H9 (cell line): ENCODE data around the gene DIAPH3. TPM values are rescaled to one million over a fixed set of nuclear protein-coding genes. Genes with fewer than 3 reads are reported as not detected.

Experiments used
- DNase-seq: peaks from one replicate; pipeline ENCODE4 v3.0.0-alpha.2; 2017
- H2AFZ ChIP-seq: one replicate; pipeline ENCODE4 v1.6.1; 2013; ENCODE audit warnings: mild to moderate bottlenecking, low read length, control low read depth, moderate library complexity
- H2AK5ac ChIP-seq: 2 replicates; pipeline ENCODE4 v1.6.1; 2013; ENCODE audit warnings: low read length, control low read depth, mixed read lengths; ENCODE audit not compliant: insufficient read length
- H2BK120ac ChIP-seq: one replicate; pipeline ENCODE4 v1.6.1; 2013; ENCODE audit warnings: low read depth, mild to moderate bottlenecking, low read length, control low read depth, inconsistent platforms; ENCODE audit not compliant: poor library complexity, severe bottlenecking
- H2BK12ac ChIP-seq: 2 replicates; pipeline ENCODE4 v1.6.1; 2013; ENCODE audit warnings: low read length, control low read depth, mixed read lengths, low read depth; ENCODE audit not compliant: insufficient read length
- H2BK15ac ChIP-seq: 2 replicates; pipeline ENCODE4 v1.6.1; 2013; ENCODE audit warnings: low read depth, low read length, control low read depth
- H2BK20ac ChIP-seq: one replicate; pipeline ENCODE4 v1.6.1; 2013; ENCODE audit warnings: low read depth, mild to moderate bottlenecking, low read length, control low read depth, inconsistent platforms; ENCODE audit not compliant: poor library complexity, severe bottlenecking
- H2BK5ac ChIP-seq: 2 replicates; pipeline ENCODE4 v1.6.1; 2013; ENCODE audit warnings: low read length, control low read depth, mixed read lengths; ENCODE audit not compliant: insufficient read length
- H3K14ac ChIP-seq: 2 replicates; pipeline ENCODE4 v1.6.1; 2013; ENCODE audit warnings: low read length, control low read depth; ENCODE audit not compliant: insufficient read depth
- H3K18ac ChIP-seq: 2 replicates; pipeline ENCODE4 v1.6.1; 2013; ENCODE audit warnings: low read depth, mild to moderate bottlenecking, mixed read lengths, low read length, control low read depth; ENCODE audit not compliant: insufficient read length
- H3K23ac ChIP-seq: 2 replicates; pipeline ENCODE4 v1.6.1; 2013; ENCODE audit warnings: low read length, control low read depth, mixed read lengths, low read depth; ENCODE audit not compliant: insufficient read length
- H3K23me2 ChIP-seq: 2 replicates; pipeline ENCODE4 v1.6.1; 2013; ENCODE audit warnings: low read depth, mild to moderate bottlenecking, mixed read lengths, low read length, control low read depth; ENCODE audit not compliant: insufficient read length, poor library complexity, severe bottlenecking
- H3K27ac ChIP-seq: 2 replicates; pipeline ENCODE4 v1.5.1; 2013; ENCODE audit warnings: low read length, control low read depth, mixed read lengths, low read depth; ENCODE audit not compliant: insufficient read length
- H3K27me3 ChIP-seq: 2 replicates; pipeline ENCODE4 v1.6.1; 2013; ENCODE audit warnings: low read length, control low read depth, inconsistent platforms; ENCODE audit not compliant: insufficient read depth
- H3K4ac ChIP-seq: 2 replicates; pipeline ENCODE4 v1.6.1; 2013; ENCODE audit warnings: low read depth, mild to moderate bottlenecking, control low read depth, inconsistent platforms, low read length, moderate library complexity
- H3K4me1 ChIP-seq: 2 replicates; pipeline ENCODE4 v1.6.1; 2013; ENCODE audit warnings: low read length, control low read depth, inconsistent platforms; ENCODE audit not compliant: insufficient read depth
- H3K4me2 ChIP-seq: 2 replicates; pipeline ENCODE4 v1.6.1; 2013; ENCODE audit warnings: low read length, control low read depth, mixed read lengths; ENCODE audit not compliant: insufficient read length, insufficient read depth
- H3K56ac ChIP-seq: 2 replicates; pipeline ENCODE4 v1.6.1; 2013; ENCODE audit warnings: low read depth, mild to moderate bottlenecking, mixed read lengths, low read length, control low read depth; ENCODE audit not compliant: insufficient read length
- H3K79me1 ChIP-seq: 2 replicates; pipeline ENCODE4 v1.6.1; 2013; ENCODE audit warnings: low read depth, mild to moderate bottlenecking, moderate library complexity, low read length, control low read depth, inconsistent platforms; ENCODE audit not compliant: insufficient read depth, poor library complexity, severe bottlenecking
- H3K79me2 ChIP-seq: 2 replicates; pipeline ENCODE4 v1.6.1; 2013; ENCODE audit warnings: low read length, control low read depth, inconsistent platforms; ENCODE audit not compliant: insufficient read depth
- H3K9ac ChIP-seq: 2 replicates; pipeline ENCODE4 v1.6.1; 2013; ENCODE audit warnings: low read length, control low read depth, mixed read lengths; ENCODE audit not compliant: insufficient read length; ENCODE audit errors: extremely low read depth
- H3K9me3 ChIP-seq: one replicate; pipeline ENCODE4 v1.6.1; 2013; ENCODE audit warnings: low read depth, low read length, inconsistent platforms; ENCODE audit not compliant: control insufficient read depth
- H3T11ph ChIP-seq: one replicate; pipeline ENCODE4 v1.6.1; 2013; ENCODE audit warnings: mild to moderate bottlenecking, low read length, control low read depth, inconsistent platforms
- H4K20me1 ChIP-seq: one replicate; pipeline ENCODE4 v1.6.1; 2013; ENCODE audit not compliant: control insufficient read depth, insufficient read length, insufficient read depth
- H4K5ac ChIP-seq: 2 replicates; pipeline ENCODE4 v1.6.1; 2013; ENCODE audit warnings: low read depth, mild to moderate bottlenecking, mixed read lengths, low read length, control low read depth; ENCODE audit not compliant: insufficient read length
- H4K8ac ChIP-seq: replicated peaks from 2 replicates; pipeline ENCODE4 v1.6.1; 2013; ENCODE audit warnings: low read length, control low read depth, mixed read lengths, low read depth; ENCODE audit not compliant: insufficient read length
- H4K91ac ChIP-seq: 2 replicates; pipeline ENCODE4 v1.6.1; 2013; ENCODE audit warnings: low read depth, mild to moderate bottlenecking, moderate library complexity, mixed read lengths, low read length, control low read depth; ENCODE audit not compliant: insufficient read length
- H3K27ac Mint-ChIP-seq, 3 experiments: 2 replicates in 2 of 3; 3 replicates in 1 of 3; pipeline ENCODE4 v1.8.0; 2020 to 2021; ENCODE audit warnings: mixed read lengths in 3 of 3, mild to moderate bottlenecking in 1 of 3, moderate library complexity in 1 of 3
- H3K27me3 Mint-ChIP-seq: 2 replicates; pipeline ENCODE4 v1.8.0; 2021; ENCODE audit warnings: low read depth, mild to moderate bottlenecking, moderate library complexity, mixed read lengths
- H3K36me3 Mint-ChIP-seq, 3 experiments: 2 replicates in 2 of 3; 3 replicates in 1 of 3; pipeline ENCODE4 v1.8.0; 2020 to 2021; ENCODE audit warnings: low read depth in 3 of 3, mixed read lengths in 3 of 3; ENCODE audit not compliant: insufficient read depth in 1 of 3
- H3K4me1 Mint-ChIP-seq, 2 experiments: 2 replicates each; pipeline ENCODE4 v1.8.0; 2020; ENCODE audit warnings: mixed read lengths in 2 of 2
- H3K4me3 Mint-ChIP-seq, 2 experiments: 2 replicates in 1 of 2; 3 replicates in 1 of 2; pipeline ENCODE4 v1.8.0; 2020 to 2021; ENCODE audit warnings: mild to moderate bottlenecking in 2 of 2, mixed read lengths in 2 of 2, moderate library complexity in 1 of 2
- H3K9me3 Mint-ChIP-seq, 2 experiments: 2 replicates in 1 of 2; 3 replicates in 1 of 2; pipeline ENCODE4 v1.8.0; 2020; ENCODE audit warnings: mild to moderate bottlenecking in 2 of 2, mixed read lengths in 2 of 2, moderate library complexity in 1 of 2
- CTCF ChIP-seq: fragments of 200-600 bp; sonication (generic); conservative IDR thresholded peaks from 3 replicates; pipeline ENCODE4 v1.8.0; 2021; ENCODE audit warnings: antibody characterized with exemption, mild to moderate bottlenecking
- WGBS: extraction: QIAGEN DNeasy Blood & Tissue Kit; methylation state at CpG from one replicate; pipeline ENCODE4 v1.1.7; 2013; ENCODE audit warnings: missing lambda C conversion rate, low lambda C conversion rate, mixed read lengths; ENCODE audit not compliant: insufficient read length; ENCODE audit errors: extremely low coverage; 5-methylcytosine and 5-hydroxymethylcytosine counted together
- total RNA-seq: library from RNA; stranded (reverse); gene quantifications from 2 replicates; pipeline ENCODE4 v1.2.1, GENCODE V29; 2021

The DIAPH3 gene
- total RNA-seq, 1 experiment from 2014 or later = 23.1 TPM

- Histone ChIP-seq H3K56ac (no peak overlapping the region), H4K91ac (no peak overlapping the region), H3K23ac (no peak overlapping the region), H3K4me2 (no peak overlapping the region), H2AK5ac (no peak overlapping the region), H2BK15ac (no peak overlapping the region), H3K14ac (no peak overlapping the region), H3K79me1 (no peaks in the 10 kb centered on the region), H3T11ph (no peak overlapping the region), H2BK12ac (no peak overlapping the region), H2AFZ (no peak overlapping the region), H3K23me2 (no peaks in the 10 kb centered on the region), H3K4me1 (no peaks in the 10 kb centered on the region), H3K79me2 (no peaks in the 10 kb centered on the region), H3K27ac (no peak overlapping the region), H2BK5ac (no peak overlapping the region), H4K8ac (no peak overlapping the region), H4K20me1 (no peaks in the 10 kb centered on the region), H2BK120ac (no peak overlapping the region), H3K18ac (no peak overlapping the region), H3K27me3 (no peaks in the 10 kb centered on the region), H4K5ac (no peak overlapping the region), H2BK20ac (no peak overlapping the region), H3K9ac (no peak overlapping the region), H3K9me3 (no peaks in the 10 kb centered on the region), H3K4ac (no peak overlapping the region)
- Mint-ChIP-seq H3K4me3 (no peak overlapping the region), H3K27me3 (no peaks in the 10 kb centered on the region), H3K27ac (no peak overlapping the region), H3K9me3 (no peaks in the 10 kb centered on the region), H3K36me3 (no peaks in the 10 kb centered on the region), H3K4me1 (peaks cover 0 to 3% of the 10 kb centered on the region in 2 experiments; a peak in 2 of 4 replicates)
- no peak for DNase-seq
- no peak for TF ChIP-seq CTCF
- WGBS = no CpG with 5 or more reads among the region's 2 CpGs
These were observed 383.7 kb downstream of the DIAPH3 start for GRCh38 chr13:59780058-59780457.
